ENCODE data around the gene RGS2.

RGS2 gene

GRCh38 chr1:192789871-192790270 is 19.0 kb upstream of the RGS2 start:
- no peak overlapping the region for H3K4ac ChIP-seq (ENCODE audit: low read depth, low read length)
- no peak overlapping the region for H3K4me2 ChIP-seq (ENCODE audit: low read length)
- no peak overlapping the region for H2AK5ac ChIP-seq (ENCODE audit: low read length)
- peaks cover 8% of the 10 kb centered on the region for H3K4me1 ChIP-seq (ENCODE audit: control insufficient read depth, low read depth, low read length)
- no peaks in the 10 kb centered on the region for H3K79me1 ChIP-seq (ENCODE audit: low read length)
- H3K18ac ChIP-seq (ENCODE audit: low read length), result no peak overlapping the region
- H2BK5ac ChIP-seq (ENCODE audit: low read length), result no peak overlapping the region
- DNase-seq, result no peak
- H3K36me3 ChIP-seq (ENCODE audit: control insufficient read depth, insufficient read depth, low read length), result no peaks in the 10 kb centered on the region
- no peak overlapping the region for H2BK15ac ChIP-seq (replicated peaks; ENCODE audit: low read depth)
- WGBS (ENCODE audit: extremely low coverage, insufficient coverage, low lambda C conversion rate), result no CpG with 5 or more reads among the region's 2 CpGs
- no peak overlapping the region for H3K23ac ChIP-seq (ENCODE audit: low read length)
- no peaks in the 10 kb centered on the region for H3K79me2 ChIP-seq (ENCODE audit: control insufficient read depth, insufficient read depth, low read length)
- no peak overlapping the region for H3K9ac ChIP-seq (ENCODE audit: low read length)
- no peak overlapping the region for H4K8ac ChIP-seq (ENCODE audit: low read depth, low read length)
- H2BK120ac ChIP-seq (ENCODE audit: low read depth, low read length), result no peak overlapping the region
- no peak overlapping the region for H3K27ac ChIP-seq (ENCODE audit: low read depth, low read length)
- no peak overlapping the region for H3K56ac ChIP-seq (ENCODE audit: low read length)
- H3K4me3 ChIP-seq (ENCODE audit: low read length), result no peak overlapping the region
- H3K27me3 ChIP-seq (ENCODE audit: insufficient read depth, low read length, poor library complexity), result no peaks in the 10 kb centered on the region
- no peak overlapping the region for H4K5ac ChIP-seq (ENCODE audit: low read length)

DNA sequence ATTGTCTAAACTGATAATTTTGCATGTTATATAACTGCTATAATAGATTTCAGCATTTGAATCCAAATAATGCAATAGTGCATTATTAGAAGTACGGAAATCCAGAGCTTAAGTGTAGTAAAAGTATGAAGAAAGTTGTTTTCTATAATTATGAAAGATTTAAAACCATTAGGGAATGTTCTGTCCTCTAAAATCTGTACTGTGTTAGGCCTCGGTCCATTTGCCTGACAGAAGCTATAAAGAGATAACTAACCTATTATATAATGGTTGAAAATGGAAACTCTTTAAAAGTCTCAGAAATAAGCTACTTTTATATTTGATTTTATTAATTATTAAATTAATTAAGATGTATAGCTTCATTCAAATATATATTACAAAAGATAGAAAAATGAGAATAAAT is 16.2 kb upstream of the RGS2 start:
- Histone ChIP-seq H3K4me3 (ENCODE audit: low read length) (no peak overlapping the region), H3K4me2 (ENCODE audit: low read length) (no peak overlapping the region), H3K4ac (ENCODE audit: low read depth, low read length) (no peak overlapping the region), H4K8ac (ENCODE audit: low read depth, low read length) (no peak overlapping the region), H2BK5ac (ENCODE audit: low read length) (no peak overlapping the region), H3K27me3 (ENCODE audit: insufficient read depth, low read length, poor library complexity) (no peaks in the 10 kb centered on the region), H3K9ac (ENCODE audit: low read length) (no peak overlapping the region), H3K79me1 (ENCODE audit: low read length) (no peaks in the 10 kb centered on the region), H3K23ac (ENCODE audit: low read length) (no peak overlapping the region), H2BK120ac (ENCODE audit: low read depth, low read length) (no peak overlapping the region), H2BK15ac (replicated peaks; ENCODE audit: low read depth) (no peak overlapping the region), H3K27ac (ENCODE audit: low read depth, low read length) (no peak overlapping the region), H2AK5ac (ENCODE audit: low read length) (no peak overlapping the region), H3K4me1 (ENCODE audit: control insufficient read depth, low read depth, low read length) (peaks cover 10% of the 10 kb centered on the region), H4K5ac (ENCODE audit: low read length) (no peak overlapping the region), H3K36me3 (ENCODE audit: control insufficient read depth, insufficient read depth, low read length) (no peaks in the 10 kb centered on the region), H3K18ac (ENCODE audit: low read length) (no peak overlapping the region), H3K56ac (ENCODE audit: low read length) (no peak overlapping the region), H3K79me2 (ENCODE audit: control insufficient read depth, insufficient read depth, low read length) (no peaks in the 10 kb centered on the region)
- WGBS (ENCODE audit: extremely low coverage, insufficient coverage, low lambda C conversion rate), result no CpG with 5 or more reads among the region's 2 CpGs
- DNase-seq, result no peak

DNA sequence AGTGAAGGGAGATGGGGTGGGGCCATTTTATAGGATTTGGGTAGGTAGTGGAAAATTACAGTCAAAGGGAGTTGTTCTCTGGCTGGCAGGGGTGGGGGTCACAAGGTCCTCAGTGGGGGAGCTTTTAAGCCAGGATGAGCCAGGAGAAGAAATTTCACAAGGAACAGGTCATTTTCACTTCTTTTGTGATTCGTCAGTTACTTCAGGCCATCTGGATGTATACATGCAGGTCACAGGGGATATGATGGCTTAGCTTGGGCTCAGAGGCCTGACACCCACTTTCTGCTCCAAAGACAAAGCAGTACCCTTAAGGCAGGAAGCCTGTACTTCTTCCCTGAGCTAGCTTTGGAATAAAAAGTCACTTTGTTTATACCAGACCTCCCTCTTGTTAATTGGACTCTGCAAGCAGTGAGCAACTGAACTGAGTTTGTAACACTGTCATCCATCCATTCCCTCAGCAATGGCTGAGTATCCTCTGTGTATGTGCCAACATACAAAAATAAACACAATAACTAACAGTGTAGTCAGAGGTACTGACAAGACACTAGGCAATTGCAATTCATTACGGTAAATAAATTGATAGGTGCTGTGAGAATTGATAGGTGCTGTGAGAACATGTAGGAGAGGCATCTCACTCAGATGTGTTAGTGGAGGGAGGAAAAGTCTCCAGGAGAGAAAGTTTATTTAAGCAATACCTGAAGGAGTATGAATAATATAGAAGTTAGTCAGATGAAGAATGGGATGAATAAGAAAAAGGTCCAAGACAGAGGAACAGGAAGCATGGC is 14.7 kb upstream of the RGS2 start:
- Histone ChIP-seq H3K27ac (ENCODE audit: low read depth, low read length) (peak overlapping the region; percentile 27), H3K9ac (ENCODE audit: low read length) (no peak overlapping the region)

DNA sequence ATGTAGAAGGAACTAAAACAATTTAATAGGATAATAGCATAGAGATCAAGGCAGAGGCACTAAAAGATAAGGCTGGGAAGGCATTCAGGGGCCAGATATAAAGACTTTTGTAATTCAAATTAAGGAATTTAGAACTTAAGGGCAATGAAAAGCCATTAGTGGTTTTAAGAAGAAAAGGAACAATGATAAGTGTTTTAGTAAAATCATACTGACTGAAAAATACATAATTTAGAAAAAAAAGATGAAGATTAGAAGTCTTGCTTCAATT is 14.1 kb upstream of the RGS2 start:
- no peak overlapping the region for H3K4ac ChIP-seq (ENCODE audit: low read depth, low read length)
- no peak overlapping the region for H3K9ac ChIP-seq (ENCODE audit: low read length)
- no peak overlapping the region for H3K23ac ChIP-seq (ENCODE audit: low read length)
- peaks cover 10% of the 10 kb centered on the region for H3K4me1 ChIP-seq (ENCODE audit: control insufficient read depth, low read depth, low read length)
- no peaks in the 10 kb centered on the region for H3K79me1 ChIP-seq (ENCODE audit: low read length)
- H3K56ac ChIP-seq (ENCODE audit: low read length), result no peak overlapping the region
- H2BK5ac ChIP-seq (ENCODE audit: low read length), result no peak overlapping the region
- no peak overlapping the region for H3K18ac ChIP-seq (ENCODE audit: low read length)
- no peak for DNase-seq
- no peaks in the 10 kb centered on the region for H3K27me3 ChIP-seq (ENCODE audit: insufficient read depth, low read length, poor library complexity)
- H3K4me3 ChIP-seq (ENCODE audit: low read length), result no peak overlapping the region
- H3K36me3 ChIP-seq (ENCODE audit: control insufficient read depth, insufficient read depth, low read length), result no peaks in the 10 kb centered on the region
- no peak overlapping the region for H2BK120ac ChIP-seq (ENCODE audit: low read depth, low read length)
- no peak overlapping the region for H4K5ac ChIP-seq (ENCODE audit: low read length)
- H3K27ac ChIP-seq (ENCODE audit: low read depth, low read length), result no peak overlapping the region
- H3K4me2 ChIP-seq (ENCODE audit: low read length), result no peak overlapping the region
- no peak overlapping the region for H2AK5ac ChIP-seq (ENCODE audit: low read length)
- H4K8ac ChIP-seq (ENCODE audit: low read depth, low read length), result no peak overlapping the region
- H3K79me2 ChIP-seq (ENCODE audit: control insufficient read depth, insufficient read depth, low read length), result no peaks in the 10 kb centered on the region
- no peak overlapping the region for H2BK15ac ChIP-seq (replicated peaks; ENCODE audit: low read depth)

More for the DNA sequence above, 14.7 kb upstream of the RGS2 start:
- no peak overlapping the region for H3K4me2 ChIP-seq (ENCODE audit: low read length)
- no peak overlapping the region for H4K5ac ChIP-seq (ENCODE audit: low read length)
- H3K4me3 ChIP-seq (ENCODE audit: low read length), result no peak overlapping the region
- no peaks in the 10 kb centered on the region for H3K36me3 ChIP-seq (ENCODE audit: control insufficient read depth, insufficient read depth, low read length)
- no peaks in the 10 kb centered on the region for H3K27me3 ChIP-seq (ENCODE audit: insufficient read depth, low read length, poor library complexity)
- no peaks in the 10 kb centered on the region for H3K79me2 ChIP-seq (ENCODE audit: control insufficient read depth, insufficient read depth, low read length)
- H2BK5ac ChIP-seq (ENCODE audit: low read length), result peak overlapping the region; percentile 78
- DNase-seq, result peak; percentile 66
- H3K4me1 ChIP-seq (ENCODE audit: control insufficient read depth, low read depth, low read length), result peaks cover 10% of the 10 kb centered on the region
- H2BK15ac ChIP-seq (replicated peaks; ENCODE audit: low read depth), result no peak overlapping the region
- H3K23ac ChIP-seq (ENCODE audit: low read length), result no peak overlapping the region
- no peaks in the 10 kb centered on the region for H3K79me1 ChIP-seq (ENCODE audit: low read length)
- H3K4ac ChIP-seq (ENCODE audit: low read depth, low read length), result peak overlapping the region; percentile 48
- H4K8ac ChIP-seq (ENCODE audit: low read depth, low read length), result no peak overlapping the region
- WGBS (ENCODE audit: extremely low coverage, insufficient coverage, low lambda C conversion rate), result no CpG with 5 or more reads among the region's 2 CpGs
- no peak overlapping the region for H3K56ac ChIP-seq (ENCODE audit: low read length)
- peak overlapping the region; percentile 51 for H2AK5ac ChIP-seq (ENCODE audit: low read length)
- H2BK120ac ChIP-seq (ENCODE audit: low read depth, low read length), result no peak overlapping the region
- no peak overlapping the region for H3K18ac ChIP-seq (ENCODE audit: low read length)

DNA sequence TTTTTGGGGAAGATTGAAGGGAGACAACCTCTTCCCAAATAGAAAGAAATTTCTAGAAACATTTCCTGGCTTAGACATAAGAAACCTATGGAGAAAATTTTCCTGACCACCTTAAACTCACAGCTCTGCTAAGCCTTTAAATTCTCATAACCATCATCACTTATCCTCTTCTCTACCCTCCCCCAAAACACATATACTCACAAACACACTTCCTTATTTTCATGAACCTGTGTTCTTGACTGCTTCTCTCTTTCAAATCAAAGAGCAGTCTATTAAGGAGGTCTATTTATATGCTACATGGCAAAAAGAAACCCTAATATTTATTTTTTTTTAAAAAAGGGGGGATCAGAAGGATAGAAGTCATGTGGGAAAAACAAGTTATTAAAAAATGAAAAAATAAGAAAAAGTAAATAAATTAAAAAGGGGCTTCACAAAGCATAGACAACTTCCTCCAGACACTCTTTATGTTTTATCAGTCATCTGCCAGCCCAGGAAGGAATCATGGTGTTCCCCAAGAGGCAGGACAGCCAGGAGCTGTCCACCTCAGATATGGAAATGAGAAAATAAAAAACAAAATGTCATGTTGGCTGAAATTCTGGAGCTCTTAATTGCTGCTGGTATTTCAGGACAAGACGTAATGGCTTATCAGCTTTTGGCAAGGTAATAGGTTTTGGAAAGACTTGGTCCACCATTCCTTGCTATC is 12.8 kb upstream of the RGS2 start:
- peaks cover 8% of the 10 kb centered on the region for H3K4me1 ChIP-seq (ENCODE audit: control insufficient read depth, low read depth, low read length)
- H3K27me3 ChIP-seq (ENCODE audit: insufficient read depth, low read length, poor library complexity), result no peaks in the 10 kb centered on the region
- no peak overlapping the region for H3K9ac ChIP-seq (ENCODE audit: low read length)
- H3K56ac ChIP-seq (ENCODE audit: low read length), result no peak overlapping the region
- H3K23ac ChIP-seq (ENCODE audit: low read length), result no peak overlapping the region
- no peak overlapping the region for H2AK5ac ChIP-seq (ENCODE audit: low read length)
- no peaks in the 10 kb centered on the region for H3K79me1 ChIP-seq (ENCODE audit: low read length)
- no peaks in the 10 kb centered on the region for H3K79me2 ChIP-seq (ENCODE audit: control insufficient read depth, insufficient read depth, low read length)
- no peaks in the 10 kb centered on the region for H3K36me3 ChIP-seq (ENCODE audit: control insufficient read depth, insufficient read depth, low read length)
- WGBS (ENCODE audit: extremely low coverage, insufficient coverage, low lambda C conversion rate), result no CpG with 5 or more reads among the region's 1 CpG
- no peak overlapping the region for H2BK15ac ChIP-seq (replicated peaks; ENCODE audit: low read depth)
- no peak overlapping the region for H3K4ac ChIP-seq (ENCODE audit: low read depth, low read length)
- H2BK5ac ChIP-seq (ENCODE audit: low read length), result no peak overlapping the region
- no peak overlapping the region for H3K4me3 ChIP-seq (ENCODE audit: low read length)
- no peak overlapping the region for H3K4me2 ChIP-seq (ENCODE audit: low read length)
- H4K5ac ChIP-seq (ENCODE audit: low read length), result no peak overlapping the region
- H4K8ac ChIP-seq (ENCODE audit: low read depth, low read length), result no peak overlapping the region
- H3K27ac ChIP-seq (ENCODE audit: low read depth, low read length), result no peak overlapping the region
- no peak overlapping the region for H3K18ac ChIP-seq (ENCODE audit: low read length)
- no peak for DNase-seq
- no peak overlapping the region for H2BK120ac ChIP-seq (ENCODE audit: low read depth, low read length)

GRCh38 chr1:192797143-192797542 is 11.7 kb upstream of the RGS2 start:
- H3K79me1 ChIP-seq (ENCODE audit: low read length), result no peaks in the 10 kb centered on the region
- no peaks in the 10 kb centered on the region for H3K36me3 ChIP-seq (ENCODE audit: control insufficient read depth, insufficient read depth, low read length)
- no peak overlapping the region for H3K4me3 ChIP-seq (ENCODE audit: low read length)
- no peaks in the 10 kb centered on the region for H3K79me2 ChIP-seq (ENCODE audit: control insufficient read depth, insufficient read depth, low read length)
- H2BK15ac ChIP-seq (replicated peaks; ENCODE audit: low read depth), result no peak overlapping the region
- H3K4me1 ChIP-seq (ENCODE audit: control insufficient read depth, low read depth, low read length), result peaks cover 8% of the 10 kb centered on the region
- no peak overlapping the region for H3K18ac ChIP-seq (ENCODE audit: low read length)
- no peak overlapping the region for H3K4me2 ChIP-seq (ENCODE audit: low read length)
- H2BK5ac ChIP-seq (ENCODE audit: low read length), result no peak overlapping the region
- H3K23ac ChIP-seq (ENCODE audit: low read length), result no peak overlapping the region
- no peak overlapping the region for H4K5ac ChIP-seq (ENCODE audit: low read length)
- no peak for DNase-seq
- H4K8ac ChIP-seq (ENCODE audit: low read depth, low read length), result no peak overlapping the region
- H3K4ac ChIP-seq (ENCODE audit: low read depth, low read length), result no peak overlapping the region
- H3K9ac ChIP-seq (ENCODE audit: low read length), result no peak overlapping the region
- no peak overlapping the region for H2BK120ac ChIP-seq (ENCODE audit: low read depth, low read length)
- H2AK5ac ChIP-seq (ENCODE audit: low read length), result no peak overlapping the region
- WGBS (ENCODE audit: extremely low coverage, insufficient coverage, low lambda C conversion rate), result no CpG with 5 or more reads among the region's 1 CpG
- H3K27me3 ChIP-seq (ENCODE audit: insufficient read depth, low read length, poor library complexity), result no peaks in the 10 kb centered on the region
- no peak overlapping the region for H3K56ac ChIP-seq (ENCODE audit: low read length)
- no peak overlapping the region for H3K27ac ChIP-seq (ENCODE audit: low read depth, low read length)
